DOHH2 (cell line): Measurements from ENCODE around the gene MIXL1.

ENCODE experiments used
- H3F3A ChIP-seq: fragments of 200-600 bp; sonication (generic), shearing (Covaris generic); 2 replicates; pipeline ENCODE4 v1.6.0; 2016; ENCODE audit warnings: antibody characterized with exemption, mild to moderate bottlenecking; ENCODE audit not compliant: control insufficient read depth, insufficient read depth
- H3K27ac ChIP-seq: fragments of 200-600 bp; sonication (generic); 2 replicates; pipeline ENCODE4 v1.5.1; 2014; ENCODE audit warnings: low read depth, mild to moderate bottlenecking, low read length, moderate library complexity
- H3K27me3 ChIP-seq: fragments of 200-600 bp; sonication (generic); 2 replicates; pipeline ENCODE4 v1.6.1; 2014; ENCODE audit warnings: mild to moderate bottlenecking, low read length, mixed read lengths; ENCODE audit not compliant: control insufficient read depth
- H3K36me3 ChIP-seq: fragments of 200-600 bp; sonication (generic); 2 replicates; pipeline ENCODE4 v1.6.1; 2014; ENCODE audit warnings: mild to moderate bottlenecking, low read length, moderate library complexity, mixed read lengths; ENCODE audit not compliant: control insufficient read depth
- H3K4me1 ChIP-seq: fragments of 200-600 bp; sonication (generic); 2 replicates; pipeline ENCODE4 v1.6.1; 2014; ENCODE audit warnings: mild to moderate bottlenecking, low read length, mixed read lengths; ENCODE audit not compliant: control insufficient read depth
- H3K4me2 ChIP-seq: fragments of 200-600 bp; sonication (generic); 2 replicates; pipeline ENCODE4 v1.6.0; 2014; ENCODE audit warnings: mild to moderate bottlenecking, low read length, moderate library complexity
- H3K4me3 ChIP-seq: fragments of 200-600 bp; sonication (generic); 2 replicates; pipeline ENCODE4 v1.5.1; 2014; ENCODE audit warnings: mild to moderate bottlenecking, low read length, mixed read lengths
- H3K79me2 ChIP-seq: fragments of 200-600 bp; sonication (generic); 2 replicates; pipeline ENCODE4 v1.6.1; 2014; ENCODE audit warnings: mild to moderate bottlenecking, low read length, mixed read lengths; ENCODE audit not compliant: control insufficient read depth
- H3K9me2 ChIP-seq: fragments of 200-600 bp; sonication (generic); replicated peaks from 2 replicates; pipeline ENCODE4 v1.6.1; 2014; ENCODE audit warnings: mild to moderate bottlenecking, low read length, mixed read lengths; ENCODE audit not compliant: control insufficient read depth
- H3K9me3 ChIP-seq: fragments of 200-600 bp; sonication (generic); 2 replicates; pipeline ENCODE4 v1.6.1; 2014; ENCODE audit warnings: antibody characterized with exemption, low read length, mixed read lengths; ENCODE audit not compliant: control insufficient read depth, insufficient read depth
- H4K20me1 ChIP-seq: fragments of 200-600 bp; sonication (generic); 2 replicates; pipeline ENCODE4 v1.6.0; 2014; ENCODE audit warnings: low read depth, mild to moderate bottlenecking, antibody characterized with exemption, low read length, moderate library complexity; ENCODE audit not compliant: control insufficient read depth, insufficient read depth
- EZH2phosphoT487 ChIP-seq: fragments of 200-600 bp; sonication (generic); IDR thresholded peaks from 2 replicates; pipeline ENCODE4 v1.6.1; 2017; ENCODE audit warnings: borderline replicate concordance, mild to moderate bottlenecking, antibody characterized with exemption, low read length, moderate library complexity, mixed read lengths
- TF ChIP-seq, protein P1 (sequence below): fragments of 200-600 bp; sonication (generic); IDR thresholded peaks from one replicate; pipeline ENCODE4 v1.5.1; 2014; ENCODE audit warnings: antibody characterized with exemption, mild to moderate bottlenecking, low read depth, low read length; ENCODE audit not compliant: poor library complexity, severe bottlenecking

MIXL1 gene

DNA sequence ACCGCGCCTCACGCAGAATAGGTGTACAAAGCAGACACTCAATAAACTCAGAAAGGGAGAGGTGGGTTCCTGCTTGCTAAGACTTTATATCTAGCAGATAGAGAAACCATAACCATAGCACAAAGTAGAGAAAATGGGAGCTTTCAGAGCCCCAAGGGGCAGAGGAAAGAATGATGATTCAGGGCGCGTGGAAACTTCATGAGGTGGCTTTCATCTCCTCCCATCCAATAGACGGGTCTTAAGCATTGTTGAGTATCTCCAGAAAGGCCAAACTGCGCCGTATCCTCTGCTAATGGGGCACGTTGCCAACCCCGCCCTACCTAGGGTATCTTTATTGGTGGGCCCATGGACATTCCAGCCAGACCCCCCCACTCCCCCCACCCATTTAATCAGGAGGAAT lies 778 bp upstream of the MIXL1 start:
- peaks cover 39% of the 10 kb centered on the region for H3K4me1 ChIP-seq
- no peaks in the 10 kb centered on the region for H3K79me2 ChIP-seq
- H3K4me2 ChIP-seq: peak overlapping the region; percentile 95; the same call in 1 of the 2 replicates
- H4K20me1 ChIP-seq: no peaks in the 10 kb centered on the region
- H3K36me3 ChIP-seq: no peaks in the 10 kb centered on the region
- H3K27me3 ChIP-seq: peaks cover 5% of the 10 kb centered on the region
- H3F3A ChIP-seq: peaks cover 14% of the 10 kb centered on the region
- H3K9me3 ChIP-seq: no peaks in the 10 kb centered on the region
- no peak for TF ChIP-seq EZH2phosphoT487
- TF ChIP-seq, protein P1, sequence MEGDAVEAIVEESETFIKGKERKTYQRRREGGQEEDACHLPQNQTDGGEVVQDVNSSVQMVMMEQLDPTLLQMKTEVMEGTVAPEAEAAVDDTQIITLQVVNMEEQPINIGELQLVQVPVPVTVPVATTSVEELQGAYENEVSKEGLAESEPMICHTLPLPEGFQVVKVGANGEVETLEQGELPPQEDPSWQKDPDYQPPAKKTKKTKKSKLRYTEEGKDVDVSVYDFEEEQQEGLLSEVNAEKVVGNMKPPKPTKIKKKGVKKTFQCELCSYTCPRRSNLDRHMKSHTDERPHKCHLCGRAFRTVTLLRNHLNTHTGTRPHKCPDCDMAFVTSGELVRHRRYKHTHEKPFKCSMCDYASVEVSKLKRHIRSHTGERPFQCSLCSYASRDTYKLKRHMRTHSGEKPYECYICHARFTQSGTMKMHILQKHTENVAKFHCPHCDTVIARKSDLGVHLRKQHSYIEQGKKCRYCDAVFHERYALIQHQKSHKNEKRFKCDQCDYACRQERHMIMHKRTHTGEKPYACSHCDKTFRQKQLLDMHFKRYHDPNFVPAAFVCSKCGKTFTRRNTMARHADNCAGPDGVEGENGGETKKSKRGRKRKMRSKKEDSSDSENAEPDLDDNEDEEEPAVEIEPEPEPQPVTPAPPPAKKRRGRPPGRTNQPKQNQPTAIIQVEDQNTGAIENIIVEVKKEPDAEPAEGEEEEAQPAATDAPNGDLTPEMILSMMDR: no peak
- no peak overlapping the region for H3K4me3 ChIP-seq
- no peaks in the 10 kb centered on the region for H3K9me2 ChIP-seq
- no peak overlapping the region for H3K27ac ChIP-seq

DNA sequence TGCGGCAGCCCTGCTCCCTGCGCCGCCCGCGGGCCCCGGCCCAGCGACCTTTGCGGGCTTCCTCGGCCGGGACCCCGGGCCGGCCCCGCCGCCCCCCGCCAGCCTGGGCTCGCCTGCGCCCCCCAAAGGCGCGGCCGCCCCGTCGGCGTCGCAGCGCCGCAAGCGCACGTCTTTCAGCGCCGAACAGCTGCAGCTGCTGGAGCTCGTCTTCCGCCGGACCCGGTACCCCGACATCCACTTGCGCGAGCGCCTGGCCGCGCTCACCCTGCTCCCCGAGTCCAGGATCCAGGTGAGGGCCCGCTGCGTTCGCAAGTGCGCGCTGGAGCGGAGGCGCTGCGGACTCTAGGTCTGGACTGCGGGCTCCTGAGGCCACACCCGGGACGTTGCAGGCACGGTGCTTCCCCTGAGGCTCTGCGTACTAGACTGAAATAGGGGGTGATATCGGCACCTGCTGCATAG lies 351 bp downstream of the MIXL1 start:
- Histone ChIP-seq H3K27me3 (peaks cover 5% of the 10 kb centered on the region), H3K9me3 (no peaks in the 10 kb centered on the region), H3K36me3 (no peaks in the 10 kb centered on the region), H4K20me1 (no peaks in the 10 kb centered on the region), H3K4me1 (peaks cover 39% of the 10 kb centered on the region), H3K79me2 (no peaks in the 10 kb centered on the region), H3F3A (peaks cover 18% of the 10 kb centered on the region), H3K4me3 (peak overlapping the region; percentile 89), H3K4me2 (peak overlapping the region; percentile 95), H3K27ac (no peak overlapping the region), H3K9me2 (no peaks in the 10 kb centered on the region)
- TF ChIP-seq, protein P1: peak; percentile 38
- TF ChIP-seq EZH2phosphoT487: no peak

DNA sequence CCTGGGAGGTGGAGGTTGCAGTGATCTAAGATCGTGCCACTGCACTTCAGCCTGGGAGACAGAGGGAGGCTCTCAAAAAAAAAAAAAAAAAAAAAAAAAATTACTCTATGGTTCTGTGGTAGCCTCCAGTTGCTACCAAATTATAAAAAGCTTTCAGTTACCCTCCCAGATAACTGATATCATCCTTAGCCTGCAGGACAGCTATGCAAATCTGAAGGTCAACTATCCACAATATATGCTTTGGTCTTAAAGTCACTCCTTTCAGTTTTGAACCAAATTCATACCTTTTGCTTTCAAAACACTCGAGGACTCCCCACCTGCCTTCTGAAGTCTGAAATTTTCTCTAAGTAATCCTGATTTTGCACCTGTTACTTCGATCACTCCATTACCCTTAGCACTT lies 3.1 kb downstream of the MIXL1 start:
- Histone ChIP-seq H3K36me3 (peaks cover 12% of the 10 kb centered on the region), H3K4me1 (peaks cover 45% of the 10 kb centered on the region), H3K9me3 (no peaks in the 10 kb centered on the region), H3K4me3 (peak overlapping the region; percentile 18), H3K79me2 (no peaks in the 10 kb centered on the region), H3F3A (peaks cover 17% of the 10 kb centered on the region), H3K27ac (peak overlapping the region; percentile 25), H4K20me1 (no peaks in the 10 kb centered on the region), H3K27me3 (peaks cover 5% of the 10 kb centered on the region), H3K9me2 (no peaks in the 10 kb centered on the region), H3K4me2 (peak overlapping the region; percentile 58)
- no peak for TF ChIP-seq EZH2phosphoT487
- TF ChIP-seq, protein P1: no peak

DNA sequence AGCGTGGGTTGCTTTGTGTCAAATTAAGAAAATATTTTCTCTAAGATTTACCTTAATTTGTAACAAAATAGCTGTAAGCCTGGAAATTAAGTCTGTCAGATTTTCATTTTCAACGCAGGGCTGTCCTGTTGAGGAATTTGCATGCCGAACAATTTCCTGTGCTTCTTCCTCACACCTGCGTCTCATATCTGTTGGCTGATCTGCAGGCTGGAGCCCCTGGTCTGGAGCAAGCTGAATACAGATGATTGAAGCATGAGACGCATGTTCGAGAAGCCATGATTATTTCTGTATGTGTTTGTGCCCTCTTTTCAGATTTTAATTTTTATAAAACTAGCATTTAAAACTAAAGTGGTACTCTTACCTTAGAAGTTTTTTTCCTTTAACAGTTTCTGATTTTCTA lies 9.8 kb downstream of the MIXL1 start:
- Histone ChIP-seq H3F3A (peaks cover 39% of the 10 kb centered on the region), H3K36me3 (peaks cover 56% of the 10 kb centered on the region), H3K4me1 (peaks cover 73% of the 10 kb centered on the region), H3K79me2 (peaks cover 32% of the 10 kb centered on the region), H3K9me2 (no peaks in the 10 kb centered on the region), H3K27me3 (no peaks in the 10 kb centered on the region), H3K9me3 (no peaks in the 10 kb centered on the region), H3K4me2 (peak overlapping the region; percentile 88), H3K27ac (peak overlapping the region; percentile 92), H3K4me3 (peak overlapping the region; percentile 75), H4K20me1 (no peaks in the 10 kb centered on the region)
- TF ChIP-seq, protein P1: no peak
- no peak for TF ChIP-seq EZH2phosphoT487
